H1 (cell line): ENCODE results near the gene KIF5C. TPM values are rescaled to one million over a fixed set of nuclear protein-coding genes. Genes with fewer than 3 reads are reported as not detected.

Experiments
- CTCF ChIA-PET: fragments of 300-600 bp; sonication (Branson Sonifier 250); formaldehyde crosslinking; loops from one replicate; lab custom pipeline; 2021; ENCODE audit not compliant: partially characterized antibody; lab: Charles Lee
- POLR2A ChIA-PET: fragments of 300-600 bp; sonication (Branson Sonifier 250); formaldehyde crosslinking; loops from one replicate; lab custom pipeline; 2021; ENCODE audit warnings: inconsistent platforms; ENCODE audit not compliant: partially characterized antibody; lab: Charles Lee
- DNase-seq, 2 experiments: peaks; one replicate each; pipeline versions ENCODE4 v3.0.0 to v3.0.0-alpha.2; 2010 to 2022; ENCODE audit warnings: low spot score in 2 of 2, low read depth in 1 of 2, mixed read lengths in 1 of 2
- FAIRE-seq: peaks from 2 replicates; lab custom pipeline; 2011; peaks lifted over from hg19 to GRCh38; lab: Jason Lieb, UNC
- H2AFZ ChIP-seq: 2 replicates; pipeline ENCODE4 v1.8.1; 2012; ENCODE audit warnings: low read length, inconsistent platforms
- H2AK5ac ChIP-seq: 2 replicates; pipeline ENCODE4 v1.6.1; 2013; ENCODE audit warnings: low read depth, low read length
- H2BK120ac ChIP-seq: replicated peaks from 2 replicates; pipeline ENCODE3; 2013; ENCODE audit warnings: low read depth, low read length, inconsistent platforms
- H2BK12ac ChIP-seq: 2 replicates; pipeline ENCODE4 v1.6.1; 2013; ENCODE audit warnings: low read depth, low read length
- H2BK15ac ChIP-seq: 2 replicates; pipeline ENCODE4 v1.6.1; 2013; ENCODE audit warnings: low read length
- H2BK20ac ChIP-seq: 2 replicates; pipeline ENCODE4 v1.6.1; 2013; ENCODE audit warnings: low read length
- H2BK5ac ChIP-seq: 2 replicates; pipeline ENCODE4 v1.6.1; 2013; ENCODE audit warnings: low read depth, low read length
- H3K14ac ChIP-seq: 2 replicates; pipeline ENCODE4 v1.6.1; 2013; ENCODE audit warnings: inconsistent platforms; ENCODE audit not compliant: insufficient read length
- H3K18ac ChIP-seq: 2 replicates; pipeline ENCODE4 v1.6.1; 2013; ENCODE audit warnings: low read length; ENCODE audit errors: extremely low read depth
- H3K23ac ChIP-seq: 2 replicates; pipeline ENCODE4 v1.6.1; 2013; ENCODE audit warnings: inconsistent platforms; ENCODE audit not compliant: insufficient read length
- H3K23me2 ChIP-seq: 2 replicates; pipeline ENCODE4 v1.6.1; 2013; ENCODE audit warnings: low read depth, low read length
- H3K27ac ChIP-seq: 2 replicates; pipeline ENCODE4 v1.6.1; 2011; ENCODE audit warnings: low read depth, low read length, inconsistent platforms
- H3K27me3 ChIP-seq, 4 experiments: replicated peaks in 1 of 4; 1 replicate in 1 of 4; 2 replicates in 3 of 4; pipeline versions ENCODE4 v1.6.1 to v1.8.1; 2011 to 2013; ENCODE audit warnings: low read length in 3 of 4, mild to moderate bottlenecking in 3 of 4, inconsistent platforms in 2 of 4, mixed read lengths in 2 of 4, moderate library complexity in 1 of 4; ENCODE audit not compliant: control insufficient read depth in 3 of 4, insufficient read depth in 3 of 4; ENCODE audit errors: extremely low read depth in 1 of 4
- H3K36me3 ChIP-seq, 4 experiments: 2 replicates each; pipeline versions ENCODE4 v1.6.1 to v1.8.1; 2011 to 2013; ENCODE audit warnings: mild to moderate bottlenecking in 4 of 4, low read length in 3 of 4, moderate library complexity in 2 of 4, control low read depth in 1 of 4, inconsistent platforms in 1 of 4; ENCODE audit not compliant: insufficient read depth in 4 of 4, control insufficient read depth in 2 of 4
- H3K4ac ChIP-seq: replicated peaks from 2 replicates; pipeline ENCODE3; 2013; ENCODE audit warnings: low read length, low read depth, mixed read lengths, inconsistent platforms; ENCODE audit not compliant: insufficient read length
- H3K4me1 ChIP-seq, 4 experiments: replicated peaks in 1 of 4; 1 replicate in 1 of 4; 2 replicates in 3 of 4; pipeline versions ENCODE4 v1.6.1 to v1.8.1; 2011 to 2013; ENCODE audit warnings: low read length in 3 of 4, inconsistent platforms in 2 of 4, mixed read lengths in 1 of 4; ENCODE audit not compliant: insufficient read depth in 4 of 4, control insufficient read depth in 3 of 4
- H3K4me2 ChIP-seq, 2 experiments: 2 replicates each; pipeline versions ENCODE4 v1.6.1 to v1.8.1; 2011 to 2013; ENCODE audit warnings: low read depth in 2 of 2, low read length in 2 of 2, control low read depth in 1 of 2, inconsistent platforms in 1 of 2, mild to moderate bottlenecking in 1 of 2; ENCODE audit not compliant: insufficient read depth in 1 of 2
- H3K4me3 ChIP-seq, 4 experiments: fragments of 200-600, 300-600 bp in 1 of 4; sonication (generic), shearing (Covaris generic), sonication (Bioruptor Twin) in 1 of 4; 2 replicates each; pipeline versions ENCODE4 v1.5.1 to v1.8.1; 2011 to 2016; ENCODE audit warnings: low read length in 4 of 4, low read depth in 3 of 4, control low read depth in 2 of 4, inconsistent platforms in 2 of 4, mild to moderate bottlenecking in 2 of 4, mixed read lengths in 1 of 4, moderate library complexity in 1 of 4; ENCODE audit not compliant: insufficient read depth in 2 of 4; ENCODE audit errors: extremely low read depth in 1 of 4
- H3K56ac ChIP-seq: replicated peaks from 2 replicates; pipeline ENCODE3; 2013; ENCODE audit warnings: low read depth, mild to moderate bottlenecking, mixed read lengths, low read length, inconsistent platforms; ENCODE audit not compliant: insufficient read length
- H3K79me1 ChIP-seq: 2 replicates; pipeline ENCODE4 v1.6.1; 2013; ENCODE audit warnings: low read depth, low read length, control low read depth
- H3K79me2 ChIP-seq, 2 experiments: 2 replicates each; pipeline versions ENCODE4 v1.6.1 to v1.8.1; 2012 to 2013; ENCODE audit warnings: low read length in 2 of 2, mild to moderate bottlenecking in 2 of 2, inconsistent platforms in 1 of 2; ENCODE audit not compliant: insufficient read depth in 2 of 2, control insufficient read depth in 1 of 2
- H3K9ac ChIP-seq, 4 experiments: replicated peaks in 1 of 4; 1 replicate in 1 of 4; 2 replicates in 3 of 4; pipeline versions ENCODE4 v1.6.1 to v1.8.1; 2011 to 2013; ENCODE audit warnings: low read depth in 3 of 4, low read length in 3 of 4, control low read depth in 2 of 4, mild to moderate bottlenecking in 2 of 4, moderate library complexity in 2 of 4, inconsistent platforms in 1 of 4; ENCODE audit errors: extremely low read depth in 1 of 4
- H3K9me3 ChIP-seq, 2 experiments: 2 replicates each; pipeline versions ENCODE4 v1.6.1 to v1.8.1; 2012 to 2013; ENCODE audit warnings: mild to moderate bottlenecking in 2 of 2, moderate library complexity in 2 of 2, control low read depth in 1 of 2, inconsistent platforms in 1 of 2, low read depth in 1 of 2, low read length in 1 of 2, mixed read lengths in 1 of 2; ENCODE audit not compliant: insufficient read depth in 2 of 2
- H4K20me1 ChIP-seq, 2 experiments: replicated peaks in 1 of 2; 2 replicates each; pipeline versions ENCODE3 to v1.8.1; 2011 to 2013; ENCODE audit warnings: inconsistent platforms in 2 of 2, low read length in 2 of 2, mild to moderate bottlenecking in 1 of 2; ENCODE audit not compliant: insufficient read depth in 2 of 2, control insufficient read depth in 1 of 2
- H4K5ac ChIP-seq: 2 replicates; pipeline ENCODE4 v1.6.1; 2013; ENCODE audit warnings: low read length, low read depth, mixed read lengths, inconsistent platforms; ENCODE audit not compliant: insufficient read length
- H4K8ac ChIP-seq: 2 replicates; pipeline ENCODE4 v1.8.0; 2013; ENCODE audit warnings: mild to moderate bottlenecking, moderate library complexity, low read length, inconsistent platforms; ENCODE audit not compliant: insufficient read depth; ENCODE audit errors: extremely low read depth
- H4K91ac ChIP-seq: replicated peaks from 2 replicates; pipeline ENCODE3; 2013; ENCODE audit warnings: low read length, mixed read lengths, inconsistent platforms; ENCODE audit not compliant: insufficient read length
- BACH1 ChIP-seq: IDR thresholded peaks from 2 replicates; pipeline ENCODE4 v1.6.1; 2012; ENCODE audit warnings: low read length, improper control_type of control experiment
- CBX5 ChIP-seq: fragments of 300-800, 300-1000 bp; sonication (generic); IDR thresholded peaks from 2 replicates; pipeline ENCODE4 v1.7.1; 2016; ENCODE audit warnings: antibody characterized with exemption, low read length, low read depth
- CEBPB ChIP-seq: IDR thresholded peaks from 2 replicates; pipeline ENCODE4 v1.6.1; 2012; ENCODE audit warnings: low read depth, low read length
- FOSL1 ChIP-seq: IDR thresholded peaks from 2 replicates; pipeline ENCODE4 v1.6.1; 2011; ENCODE audit warnings: mild to moderate bottlenecking, low read depth, low read length, moderate library complexity; ENCODE audit not compliant: insufficient read depth
- POLR2A ChIP-seq, 2 experiments: IDR thresholded peaks; 1 replicate in 1 of 2; 2 replicates in 1 of 2; pipeline ENCODE4 v1.6.1; 2011; ENCODE audit warnings: low read depth in 2 of 2, low read length in 2 of 2, mild to moderate bottlenecking in 2 of 2; ENCODE audit errors: control extremely low read depth in 1 of 2
- SP4 ChIP-seq: IDR thresholded peaks from 2 replicates; pipeline ENCODE4 v1.6.1; 2012; ENCODE audit warnings: low read length, inconsistent platforms
- TCF12 ChIP-seq: IDR thresholded peaks from 2 replicates; pipeline ENCODE4 v1.6.1; 2011; ENCODE audit warnings: low read depth, mild to moderate bottlenecking, low read length
- YY1 ChIP-seq: IDR thresholded peaks from 2 replicates; pipeline ENCODE4 v1.6.1; 2011; ENCODE audit warnings: low read depth, mild to moderate bottlenecking, low read length
- WGBS, 2 experiments: shearing (Covaris generic) in 1 of 2; methylation state at CpG; one replicate each; pipeline versions ENCODE4 v1.1.6 to v1.1.7; 2013 to 2015; ENCODE audit warnings: low lambda C conversion rate in 2 of 2, mixed read lengths in 2 of 2, inconsistent platforms in 1 of 2, low coverage in 1 of 2, missing lambda C conversion rate in 1 of 2; ENCODE audit not compliant: insufficient replicate concordance in 2 of 2, insufficient coverage in 1 of 2, insufficient read length in 1 of 2; ENCODE audit errors: extremely low coverage in 1 of 2, missing lambda C conversion rate in 1 of 2; 5-methylcytosine and 5-hydroxymethylcytosine counted together
- polyA plus RNA-seq, 7 experiments: library from polyadenylated mRNA; depleted of rRNA in 3 of 7; stranded (reverse) in 5 of 7; unstranded in 2 of 7; fragments of >200 nt in 5 of 7; fragments of 200-250 nt in 2 of 7; gene quantifications; 1 replicate in 5 of 7; 2 replicates in 1 of 7; 4 replicates in 1 of 7; pipeline versions ENCODE4 v1.2.1 to v1.2.3, GENCODE V29; 2011 to 2013; ENCODE audit warnings: missing spikeins in 2 of 7, mixed read lengths in 2 of 7
- total RNA-seq: library from RNA; stranded (reverse); fragmentation: NEBNext Ultra II Directional; extraction: Animal tissue kit (Norgen Biotek cat#: 25700); gene quantifications from 2 replicates; pipeline ENCODE4 v1.2.1, GENCODE V29; 2021

Gene KIF5C
- total and polyA plus RNA-seq, 2 of the 8 experiments (the other 6 are each of a cell fraction or from before 2014, with no cell fraction given): 16.3 to 66.4 TPM

- no peaks in the 10 kb centered on the region for H3K79me1 ChIP-seq
- no peaks in the 10 kb centered on the region for H4K20me1 ChIP-seq
- H2BK120ac ChIP-seq: no peak overlapping the region
- POLR2A ChIA-PET: no interaction called here
- H3K4me3 ChIP-seq: no peak overlapping the region
- H3K27ac ChIP-seq: no peak overlapping the region
- no peak overlapping the region for H3K4ac ChIP-seq
- H2AK5ac ChIP-seq: no peak overlapping the region
- H3K9ac ChIP-seq: no peak overlapping the region
- H4K91ac ChIP-seq: no peak overlapping the region
- 90% methylated on average over 7 of the region's 8 CpGs; no CpG with 5 or more reads in 1 of the 2 experiments for WGBS, 2 experiments
- H3K79me2 ChIP-seq: no peaks in the 10 kb centered on the region
- no peak overlapping the region for H3K4me2 ChIP-seq
- FAIRE-seq (no peak), DNase-seq (no peak)
- H3K23me2 ChIP-seq: no peaks in the 10 kb centered on the region; the same call in 1 of the 2 replicates
- no peak overlapping the region for H4K5ac ChIP-seq
- H3K14ac ChIP-seq: no peak overlapping the region
- CTCF ChIA-PET: interaction anchor here (1.4 kb wide), 1 partner anchor 43 kb away, joined by 3 read pairs; no protein-coding TSS in a partner anchor
- peaks cover 2 to 8% (median 8%) of the 10 kb centered on the region in 4 experiments; a peak in 6 of 7 replicates for H3K4me1 ChIP-seq
- H2BK12ac ChIP-seq: no peak overlapping the region
- H4K8ac ChIP-seq: no peak overlapping the region
- H3K36me3 ChIP-seq: peaks cover 4 to 28% (median 16%) of the 10 kb centered on the region in 4 experiments; a peak in 7 of 8 replicates
- H3K18ac ChIP-seq: no peak overlapping the region
- no peaks in the 10 kb centered on the region for H3K9me3 ChIP-seq
- no peak overlapping the region for H3K23ac ChIP-seq
- H3K27me3 ChIP-seq: no peaks in the 10 kb centered on the region
- no peak overlapping the region for H2BK15ac ChIP-seq
- H2AFZ ChIP-seq: no peak overlapping the region
- no peak overlapping the region for H2BK5ac ChIP-seq
- H2BK20ac ChIP-seq: no peak overlapping the region
- H3K56ac ChIP-seq: no peak overlapping the region
- no peak for TF ChIP-seq CBX5
- no peak for TF ChIP-seq POLR2A (IDR thresholded peaks at IDR 0.05; ENCODE audit: control extremely low read depth in 1 of 2, low read depth in 2 of 2, low read length in 2 of 2)
- no peak for TF ChIP-seq BACH1
- TF ChIP-seq YY1: no peak
- no peak for TF ChIP-seq CEBPB
- no peak for TF ChIP-seq SP4
- no peak for TF ChIP-seq FOSL1
- no peak for TF ChIP-seq TCF12
Measured at GRCh38 chr2:148994341-148994740, 119.3 kb downstream of the KIF5C start.
